ENCODE data around the gene FCRLB.

DNA sequence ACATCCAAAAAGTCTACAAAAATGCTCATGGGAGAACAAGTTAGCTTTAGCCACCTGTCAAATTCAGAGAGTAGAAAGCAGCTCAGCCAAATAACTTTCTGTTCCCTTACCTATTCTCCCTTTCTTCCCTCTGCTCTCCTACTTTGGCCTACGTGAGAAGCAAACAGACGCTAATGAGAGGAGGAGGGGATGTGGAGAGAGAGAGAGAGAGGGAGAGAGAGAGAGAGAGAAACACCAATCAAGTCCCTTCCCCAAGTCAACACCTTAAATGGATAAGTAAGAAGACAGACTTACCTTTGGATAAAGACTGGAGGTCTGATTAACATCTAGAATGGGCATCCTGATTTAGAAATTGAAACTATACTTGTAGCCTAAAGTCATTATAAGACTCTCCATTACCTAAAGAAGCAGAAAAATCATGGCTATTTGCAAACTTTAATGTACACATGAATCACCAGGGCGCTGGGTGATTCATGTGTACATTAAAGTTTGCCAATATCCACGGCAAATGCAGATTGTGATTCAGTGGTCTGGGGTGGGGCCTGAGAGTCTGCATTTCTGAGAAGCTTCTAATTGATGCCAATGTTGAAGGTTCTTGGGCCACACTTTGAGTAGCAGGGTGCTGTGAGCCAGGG lies 15.1 kb downstream of the FCRLB start:
- no peak for TF ChIP-seq POLR2A (IDR thresholded peaks at IDR 0.05)
- TF ChIP-seq POLR2AphosphoS5 (IDR thresholded peaks at IDR 0.05) = no peak
